Liver (tissue), 9 donors: ENCODE results near the gene KDM7A. TPM values are rescaled to one million over a fixed set of nuclear protein-coding genes. Genes with fewer than 3 reads are reported as not detected.

ENCODE experiments used
- DNase-seq: peaks from one replicate; pipeline ENCODE4 v3.0.0-alpha.2; 2017; ENCODE audit warnings: low spot score
- H3K27ac ChIP-seq, 2 donors: one replicate each; pipeline ENCODE4 v1.7.0; 2013; ENCODE audit warnings: inconsistent platforms in 2 of 2, low read length in 2 of 2, control low read depth in 1 of 2, low read depth in 1 of 2, mild to moderate bottlenecking in 1 of 2
- H3K27me3 ChIP-seq, 4 donors: one replicate each; pipeline versions ENCODE4 v1.6.1 to v1.7.0; 2013; ENCODE audit warnings: low read length in 3 of 4, inconsistent platforms in 1 of 4, mild to moderate bottlenecking in 1 of 4, moderate library complexity in 1 of 4; ENCODE audit not compliant: control insufficient read depth in 4 of 4, insufficient read depth in 4 of 4
- H3K36me3 ChIP-seq, 4 donors: one replicate each; pipeline versions ENCODE4 v1.6.1 to v1.7.0; 2013; ENCODE audit warnings: low read length in 3 of 4, mild to moderate bottlenecking in 3 of 4, low read depth in 1 of 4, moderate library complexity in 1 of 4; ENCODE audit not compliant: control insufficient read depth in 4 of 4, insufficient read depth in 3 of 4
- H3K4me1 ChIP-seq, 4 donors: one replicate each; pipeline versions ENCODE4 v1.6.1 to v1.7.0; 2013; ENCODE audit warnings: low read length in 3 of 4, mild to moderate bottlenecking in 3 of 4, moderate library complexity in 1 of 4; ENCODE audit not compliant: control insufficient read depth in 4 of 4, insufficient read depth in 4 of 4
- H3K4me3 ChIP-seq, 3 donors: one replicate each; pipeline versions ENCODE4 v1.6.1 to v1.7.0; 2013; ENCODE audit warnings: low read length in 3 of 3, control low read depth in 1 of 3, low read depth in 1 of 3, mild to moderate bottlenecking in 1 of 3
- H3K9ac ChIP-seq, 2 donors: one replicate each; pipeline ENCODE4 v1.7.0; 2013; ENCODE audit warnings: low read length in 2 of 2, mild to moderate bottlenecking in 2 of 2, moderate library complexity in 2 of 2, control low read depth in 1 of 2, low read depth in 1 of 2
- H3K9me3 ChIP-seq, 4 donors: one replicate each; pipeline versions ENCODE4 v1.6.1 to v1.7.0; 2013; ENCODE audit warnings: low read length in 3 of 4; ENCODE audit not compliant: control insufficient read depth in 4 of 4
- ATF3 ChIP-seq: IDR thresholded peaks from 2 replicates; pipeline ENCODE4 v1.6.1; 2016; ENCODE audit warnings: antibody characterized with exemption
- CTCF ChIP-seq: fragments of 150-350 bp; IDR thresholded peaks from 2 replicates; pipeline ENCODE4 v1.5.1; 2017; ENCODE audit warnings: improper control_type of control experiment, low read depth, low read length; ENCODE audit not compliant: missing input control
- EGR1 ChIP-seq, 2 donors: IDR thresholded peaks; 2 replicates each; pipeline ENCODE4 v1.6.1; 2016 to 2018; ENCODE audit warnings: antibody characterized with exemption in 2 of 2, low read depth in 2 of 2
- FOXA1 ChIP-seq: IDR thresholded peaks from 2 replicates; pipeline ENCODE4 v1.6.1; 2016; ENCODE audit warnings: antibody characterized with exemption
- FOXA2 ChIP-seq: IDR thresholded peaks from 2 replicates; pipeline ENCODE4 v1.6.1; 2016; ENCODE audit warnings: antibody characterized with exemption
- GABPA ChIP-seq, 2 donors: IDR thresholded peaks in 1 of 2; conservative IDR thresholded peaks in 1 of 2; 2 replicates each; pipeline ENCODE4 v1.6.1; 2016; ENCODE audit warnings: antibody characterized with exemption in 2 of 2, mild to moderate bottlenecking in 1 of 2, moderate library complexity in 1 of 2
- HNF4A ChIP-seq, 2 donors: conservative IDR thresholded peaks; 2 replicates each; pipeline ENCODE4 v1.6.1; 2016; ENCODE audit warnings: antibody characterized with exemption in 2 of 2, mild to moderate bottlenecking in 2 of 2
- HNF4G ChIP-seq: IDR thresholded peaks from 2 replicates; pipeline ENCODE4 v1.6.1; 2016; ENCODE audit warnings: antibody characterized with exemption
- JUND ChIP-seq, 2 donors: IDR thresholded peaks; 2 replicates each; pipeline ENCODE4 v1.6.1; 2016; ENCODE audit warnings: antibody characterized with exemption in 2 of 2
- MAX ChIP-seq: IDR thresholded peaks from 2 replicates; pipeline ENCODE4 v1.6.1; 2016; ENCODE audit warnings: antibody characterized with exemption
- NR2F2 ChIP-seq: IDR thresholded peaks from 2 replicates; pipeline ENCODE4 v1.6.1; 2016; ENCODE audit warnings: antibody characterized with exemption
- RAD21 ChIP-seq, 2 donors: IDR thresholded peaks; 2 replicates each; pipeline ENCODE4 v1.6.1; 2016; ENCODE audit warnings: antibody characterized with exemption in 2 of 2, mild to moderate bottlenecking in 2 of 2
- REST ChIP-seq: IDR thresholded peaks from 2 replicates; pipeline ENCODE4 v1.6.1; 2016; ENCODE audit warnings: antibody characterized with exemption, mild to moderate bottlenecking
- SP1 ChIP-seq: IDR thresholded peaks from 2 replicates; pipeline ENCODE4 v1.6.1; 2018; ENCODE audit warnings: antibody characterized with exemption, mild to moderate bottlenecking
- TAF1 ChIP-seq: conservative IDR thresholded peaks from 2 replicates; pipeline ENCODE4 v1.6.1; 2016; ENCODE audit warnings: antibody characterized with exemption, mild to moderate bottlenecking
- YY1 ChIP-seq: IDR thresholded peaks from 2 replicates; pipeline ENCODE4 v1.6.1; 2016; ENCODE audit warnings: antibody characterized with exemption, mild to moderate bottlenecking
- ZBTB33 ChIP-seq: IDR thresholded peaks from 2 replicates; pipeline ENCODE4 v1.6.1; 2016; ENCODE audit warnings: antibody characterized with exemption
- WGBS: extraction: QIAGEN DNeasy Blood & Tissue Kit; methylation state at CpG from one replicate; pipeline ENCODE4 v1.1.7; 2013; 5-methylcytosine and 5-hydroxymethylcytosine counted together
- polyA plus RNA-seq, 2 donors: library from polyadenylated mRNA; stranded (reverse) in 1 of 2; unstranded in 1 of 2; fragments of 200-250 nt in 1 of 2; fragments of >200 nt in 1 of 2; fragmentation: Nextera tagmentation in 1 of 2; extraction: Ambion mirVana in 1 of 2; gene quantifications; one replicate each; pipeline versions ENCODE4 v1.2.1 to v1.2.3, GENCODE V29; 2013 to 2015
- total RNA-seq, 2 donors: library from RNA; depleted of rRNA; stranded (reverse); fragments of >200 nt; gene quantifications; one replicate each; pipeline ENCODE4 v1.2.3, GENCODE V29; 2014
- donor health status: healthy.
- donor health status: healthy.
- donor health status: healthy.
- donor health status: healthy.
- donor health status: healthy.

Gene KDM7A
- total and polyA plus RNA-seq, 4 donors: 1.9 to 27.5 (median 9.9) TPM

- Histone ChIP-seq H3K36me3 (no peaks in the 10 kb centered on the region), H3K9ac (no peak overlapping the region), H3K9me3 (no peaks in the 10 kb centered on the region), H3K27ac (no peak overlapping the region), H3K4me3 (no peak overlapping the region), H3K4me1 (no peaks in the 10 kb centered on the region), H3K27me3 (no peaks in the 10 kb centered on the region)
- TF ChIP-seq NR2F2 (peak; percentile 47), MAX (no peak)
- DNase-seq: no peak
Measured at GRCh38 chr7:140190588-140190987, 13.8 kb upstream of the KDM7A start.

- TF ChIP-seq TAF1 (no peak), FOXA2 (no peak), CTCF (no peak), FOXA1 (no peak), NR2F2 (no peak), MAX (no peak), RAD21 (IDR thresholded peaks at IDR 0.05) (no peak), YY1 (no peak)
- DNase-seq: no peak
- Histone ChIP-seq H3K4me3 (no peak overlapping the region), H3K36me3 (no peaks in the 10 kb centered on the region), H3K9ac (no peak overlapping the region), H3K4me1 (no peaks in the 10 kb centered on the region), H3K9me3 (no peaks in the 10 kb centered on the region), H3K27ac (no peak overlapping the region), H3K27me3 (no peaks in the 10 kb centered on the region)
- 95% methylated on average over 2 of the region's 2 CpGs for WGBS
Measured at GRCh38 chr7:140189917-140190316, 13.1 kb upstream of the KDM7A start.

- no peaks in the 10 kb centered on the region for H3K27me3 ChIP-seq
- no peak overlapping the region for H3K4me3 ChIP-seq
- no peaks in the 10 kb centered on the region for H3K9me3 ChIP-seq
- no peaks in the 10 kb centered on the region for H3K36me3 ChIP-seq
- no peak for TF ChIP-seq EGR1 (IDR thresholded peaks at IDR 0.05; ENCODE audit: low read depth in 2 of 2)
- no peak for TF ChIP-seq ATF3
- TF ChIP-seq MAX: no peak
- TF ChIP-seq REST: no peak
- TF ChIP-seq GABPA (IDR thresholded peaks at IDR 0.05 in 1 of 2, conservative IDR thresholded peaks at IDR 0.05 in 1 of 2): no peak
- TF ChIP-seq CTCF: no peak
- no peak for TF ChIP-seq FOXA2
- TF ChIP-seq HNF4A (conservative IDR thresholded peaks at IDR 0.05): no peak
- no peak for TF ChIP-seq TAF1
- no peak for TF ChIP-seq FOXA1
- TF ChIP-seq JUND (IDR thresholded peaks at IDR 0.05): no peak
- TF ChIP-seq NR2F2: no peak
- no peak for TF ChIP-seq YY1
- TF ChIP-seq SP1: no peak
- no peak for TF ChIP-seq HNF4G
- TF ChIP-seq RAD21 (IDR thresholded peaks at IDR 0.05): no peak
- TF ChIP-seq ZBTB33: no peak
- no peak overlapping the region for H3K27ac ChIP-seq
- 74% methylated on average over 4 of the region's 4 CpGs for WGBS
- no peak overlapping the region for H3K9ac ChIP-seq
- no peak for DNase-seq
- peaks cover 0 to 2% (median under 1%) of the 10 kb centered on the region in 4 donors for H3K4me1 ChIP-seq
Measured at GRCh38 chr7:140182917-140183316, 6.1 kb upstream of the KDM7A start.
